GM12891 (cell line): Measurements from ENCODE around the gene TSEN54.

Experiments
- PAX5 ChIP-seq: IDR thresholded peaks from 2 replicates; pipeline ENCODE4 v1.6.1; 2011; ENCODE audit warnings: low read length, moderate library complexity, mild to moderate bottlenecking; ENCODE audit not compliant: insufficient read depth, severe bottlenecking
- POLR2A ChIP-seq: IDR thresholded peaks from 2 replicates; pipeline ENCODE4 v1.6.1; 2011; ENCODE audit warnings: low read depth, low read length, control low read depth
- POLR2AphosphoS5 ChIP-seq: IDR thresholded peaks from 2 replicates; pipeline ENCODE4 v1.6.1; 2011; ENCODE audit warnings: low read depth, low read length, control low read depth
- POU2F2 ChIP-seq: IDR thresholded peaks from 2 replicates; pipeline ENCODE4 v1.6.1; 2011; ENCODE audit warnings: low read depth, mild to moderate bottlenecking, control low read depth, low read length, moderate library complexity
- SPI1 ChIP-seq: IDR thresholded peaks from 2 replicates; pipeline ENCODE4 v1.6.1; 2011; ENCODE audit warnings: low read depth, low read length, control low read depth
- TAF1 ChIP-seq: IDR thresholded peaks from 2 replicates; pipeline ENCODE4 v1.6.1; 2011; ENCODE audit warnings: low read depth, low read length, control low read depth

GRCh38 chr17:75492555-75493168 is 23.7 kb upstream of the TSEN54 start:
- TF ChIP-seq POLR2A: no peak
- no peak for TF ChIP-seq POLR2AphosphoS5
- TF ChIP-seq SPI1: no peak
- no peak for TF ChIP-seq TAF1
- TF ChIP-seq PAX5: no peak
- no peak for TF ChIP-seq POU2F2
